ENCODE measurements around the gene FAM171A2. TPM values are rescaled to one million over a fixed set of nuclear protein-coding genes. Genes with fewer than 3 reads are reported as not detected.

The FAM171A2 gene
- total and polyA plus RNA-seq, 2 donors (not counting 1 experiment from before 2014, with no cell fraction given), result 0.18 to 0.69 TPM

DNA sequence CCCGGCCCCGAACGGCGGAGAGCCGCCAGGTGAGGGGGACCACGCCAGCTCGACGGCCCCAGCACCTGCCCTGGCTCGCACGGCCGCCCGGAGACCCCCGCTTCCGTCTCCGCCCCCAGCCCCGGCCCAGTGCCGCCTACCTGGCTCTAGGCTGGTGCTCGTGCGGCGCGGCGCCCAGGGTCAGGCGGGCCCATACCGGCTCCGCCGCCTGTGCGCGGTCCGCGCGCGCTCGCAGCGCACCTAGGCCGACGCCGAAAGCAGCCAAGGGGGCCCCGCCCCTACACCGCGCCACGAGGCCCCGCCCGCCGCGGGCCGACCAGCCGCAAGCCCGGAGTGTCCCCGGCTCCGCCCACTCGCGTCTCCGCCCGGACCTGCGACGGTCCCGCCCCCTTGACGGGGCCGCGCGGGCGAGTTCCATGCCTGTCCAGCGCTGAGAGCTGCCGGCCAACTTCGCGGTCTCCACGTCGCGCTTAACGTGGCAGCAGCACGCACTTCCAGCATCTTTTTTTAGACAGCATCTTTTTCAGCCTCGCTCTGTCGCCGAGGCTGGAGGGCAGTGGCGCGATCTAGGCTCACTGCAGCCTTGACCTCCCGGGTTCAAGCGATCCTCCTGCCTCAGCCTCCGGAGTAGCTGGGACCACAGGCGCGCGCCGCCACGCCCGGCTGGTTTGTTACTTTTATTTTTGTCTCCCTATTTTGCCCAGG is 38.9 kb downstream of the FAM171A2 start, which contains the start of gene SLC25A39:
TSS of gene SLC25A39 (minus strand) at position 253 of the 705 bp plus-strand sequence. CDS start 1,261 bp downstream, outside the sequence.
- Histone ChIP-seq H3K4me2 (replicated peaks; ENCODE audit: low read depth, low read length, poor library complexity, severe bottlenecking) (peak within 1 kb of the TSS; percentile 99), H2AFZ (ENCODE audit: insufficient read depth, low read depth, low read length, poor library complexity, severe bottlenecking) (peak within 1 kb of the TSS; percentile 70), H3K27me3 (replicated peaks in 1 of 4; ENCODE audit: control extremely low read depth in 1 of 4, control insufficient read depth in 3 of 4, insufficient read depth in 4 of 4, low read length in 3 of 4) (no peaks in the 10 kb centered on the region), H3K79me2 (ENCODE audit: control insufficient read depth, insufficient read depth, low read length) (peaks cover 11% of the 10 kb centered on the region), H4K20me1 (ENCODE audit: control insufficient read depth, insufficient read depth, low read length, poor library complexity, severe bottlenecking) (peaks cover 12% of the 10 kb centered on the region), H3K4me3 (ENCODE audit: control extremely low read depth in 1 of 5, extremely low read depth in 1 of 5, insufficient read depth in 1 of 5, low read depth in 2 of 5, low read length in 4 of 5) (peak within 1 kb of the TSS; percentile 35 to 85 (median 81)), H3K9me3 (ENCODE audit: control extremely low read depth in 1 of 3, control insufficient read depth in 2 of 3, insufficient read depth in 1 of 3, low read length in 2 of 3) (no peaks in the 10 kb centered on the region), H3K36me3 (replicated peaks in 1 of 2; ENCODE audit: control extremely low read depth in 1 of 2, control insufficient read depth in 1 of 2, extremely low read depth in 1 of 2, insufficient read depth in 2 of 2, low read length in 1 of 2) (peaks cover 0 to 28% of the 10 kb centered on the region in 2 experiments), H3K4me1 (ENCODE audit: control insufficient read depth in 2 of 2, insufficient read depth in 2 of 2, low read length in 2 of 2) (peaks cover 9 to 30% of the 10 kb centered on the region in 2 donors), H3K27ac (ENCODE audit: low read length in 2 of 2) (peak within 1 kb of the TSS; percentile 92 to 96), H3K9ac (ENCODE audit: low read length) (peak within 1 kb of the TSS; percentile 90)
- intact Hi-C loops (cut with micrococcal nuclease), result loop anchor here (1.0 to 2.0 kb wide), 8 partner anchors 16 to 254 kb away; partner anchors contain the start of genes G6PC3, GRN, HROB and RUNDC3A
- WGBS (ENCODE audit: insufficient coverage), result under 1% methylated on average over 85 of the region's 85 CpGs
- peak; percentile 97 for DNase-seq
- Mint-ChIP-seq H3K4me1 (peaks cover 31% of the 10 kb centered on the region), H3K27me3 (no peaks in the 10 kb centered on the region), H3K27ac (peak within 1 kb of the TSS; percentile 98), H3K9me3 (ENCODE audit: insufficient read depth) (no peaks in the 10 kb centered on the region), H3K4me3 (peak within 1 kb of the TSS; percentile 92)
- ChIA-PET POLR2A (interaction anchor here (0.6 to 2.8 kb wide), 14 partner anchors 21 to 1746 kb away, joined by 3 to 17 read pairs (median 4); partner anchors contain the start of genes ATXN7L3, GRN, TMUB2 and UBTF), CTCF (interaction anchor here (0.9 to 3.2 kb wide), 14 partner anchors 21 to 123 kb away, joined by 3 to 17 read pairs (median 4); partner anchors contain the start of genes GRN and UBTF)
- ATAC-seq (ENCODE audit: low read depth), result peak; percentile 72
- no peak for TF ChIP-seq EZH2 (IDR thresholded peaks at IDR 0.05; ENCODE audit: borderline replicate concordance, insufficient read depth, low read depth, low read length, poor library complexity, severe bottlenecking)
- TF ChIP-seq, protein P1, sequence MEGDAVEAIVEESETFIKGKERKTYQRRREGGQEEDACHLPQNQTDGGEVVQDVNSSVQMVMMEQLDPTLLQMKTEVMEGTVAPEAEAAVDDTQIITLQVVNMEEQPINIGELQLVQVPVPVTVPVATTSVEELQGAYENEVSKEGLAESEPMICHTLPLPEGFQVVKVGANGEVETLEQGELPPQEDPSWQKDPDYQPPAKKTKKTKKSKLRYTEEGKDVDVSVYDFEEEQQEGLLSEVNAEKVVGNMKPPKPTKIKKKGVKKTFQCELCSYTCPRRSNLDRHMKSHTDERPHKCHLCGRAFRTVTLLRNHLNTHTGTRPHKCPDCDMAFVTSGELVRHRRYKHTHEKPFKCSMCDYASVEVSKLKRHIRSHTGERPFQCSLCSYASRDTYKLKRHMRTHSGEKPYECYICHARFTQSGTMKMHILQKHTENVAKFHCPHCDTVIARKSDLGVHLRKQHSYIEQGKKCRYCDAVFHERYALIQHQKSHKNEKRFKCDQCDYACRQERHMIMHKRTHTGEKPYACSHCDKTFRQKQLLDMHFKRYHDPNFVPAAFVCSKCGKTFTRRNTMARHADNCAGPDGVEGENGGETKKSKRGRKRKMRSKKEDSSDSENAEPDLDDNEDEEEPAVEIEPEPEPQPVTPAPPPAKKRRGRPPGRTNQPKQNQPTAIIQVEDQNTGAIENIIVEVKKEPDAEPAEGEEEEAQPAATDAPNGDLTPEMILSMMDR (IDR thresholded peaks at IDR 0.05), result no peak
